GM18502 (cell line): ENCODE measurements around the gene EOLA1.
"Not testable (repeated sequence)": the region's sequence is repeated elsewhere in the genome, so short reads cannot be mapped to it uniquely, and the experiment has no call there.

Source experiments
- ATAC-seq: cut with Tn5 transposase; IDR thresholded peaks from one replicate; pipeline ENCODE4 v1.9.1; 2021; ENCODE audit warnings: mild to moderate bottlenecking; ENCODE audit not compliant: unreplicated experiment, poor library complexity

Gene EOLA1

GRCh38 chrX:149540621-149541520, at the start of gene EOLA1:
TSS of gene EOLA1 (plus strand) at chrX:149541012. CDS start at chrX:149545631, 4,619 bp downstream.
- peak; percentile 79 for ATAC-seq

DNA sequence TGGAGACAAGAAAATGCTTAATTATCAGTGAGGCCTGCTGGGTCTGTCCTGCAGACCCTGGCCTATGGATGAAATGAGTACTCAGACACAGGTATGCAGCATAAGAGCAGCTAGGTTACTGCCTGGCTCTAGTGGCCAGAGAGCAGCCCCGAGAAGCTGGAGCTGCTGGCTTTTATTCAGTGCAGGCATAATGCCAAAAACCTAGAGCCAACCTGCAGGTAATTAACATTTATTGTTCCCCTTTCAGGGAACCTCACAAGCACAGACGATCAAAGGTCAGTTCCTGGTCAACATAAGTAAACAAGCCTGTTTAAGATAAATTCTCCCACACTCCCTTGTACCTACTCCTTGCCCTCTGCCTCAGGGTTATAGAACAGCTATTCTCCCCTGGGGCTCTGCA, 49.0 kb upstream of the EOLA1 start:
- ATAC-seq = no peak

DNA sequence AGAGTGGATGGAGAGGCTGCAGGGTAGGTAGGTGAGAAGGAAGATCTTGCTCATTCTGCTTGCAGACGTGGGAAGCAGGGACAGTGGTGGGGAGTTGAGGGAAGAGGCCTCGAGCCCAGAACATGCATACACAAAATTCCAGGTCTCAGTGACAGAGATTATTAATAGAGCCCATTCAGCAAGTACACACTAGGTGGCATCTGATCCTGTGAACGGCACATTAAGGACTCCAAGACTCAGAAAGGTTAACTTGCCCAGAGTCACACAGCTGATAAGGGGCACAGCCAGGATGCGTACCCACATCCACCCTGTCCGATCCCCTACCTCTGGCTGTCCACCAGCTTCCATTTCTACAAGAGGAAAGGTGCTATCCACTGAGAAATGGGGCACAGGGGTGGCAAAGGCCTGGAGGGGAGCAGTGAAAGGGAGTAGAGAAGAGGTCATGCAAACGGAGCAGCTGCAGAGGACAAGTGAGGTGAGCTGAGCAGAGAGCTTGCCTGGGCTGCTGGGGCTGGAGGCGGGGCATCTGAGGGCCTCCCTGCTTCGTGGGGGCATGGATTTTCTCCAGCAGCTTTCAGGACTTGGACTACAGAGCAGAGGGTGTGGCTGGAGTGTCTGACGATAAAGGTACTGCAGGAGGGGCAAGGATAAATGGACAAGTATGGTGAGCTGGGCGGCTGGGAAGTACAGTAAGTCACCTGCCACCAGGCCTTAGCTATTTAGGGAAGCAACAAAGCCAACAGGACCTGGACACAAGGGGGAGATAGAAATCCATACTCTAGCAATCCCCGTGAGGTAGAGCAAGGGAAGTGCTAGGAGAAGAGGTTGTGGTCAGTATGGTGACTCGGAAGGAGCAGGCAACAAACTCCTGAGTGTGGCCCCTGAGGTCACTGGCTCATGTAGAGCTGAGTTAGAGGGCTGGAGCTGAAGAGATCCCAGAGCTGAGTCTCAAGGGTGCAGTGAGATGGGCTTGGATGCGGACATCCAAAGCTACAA, 46.9 kb upstream of the EOLA1 start:
- no peak for ATAC-seq

DNA sequence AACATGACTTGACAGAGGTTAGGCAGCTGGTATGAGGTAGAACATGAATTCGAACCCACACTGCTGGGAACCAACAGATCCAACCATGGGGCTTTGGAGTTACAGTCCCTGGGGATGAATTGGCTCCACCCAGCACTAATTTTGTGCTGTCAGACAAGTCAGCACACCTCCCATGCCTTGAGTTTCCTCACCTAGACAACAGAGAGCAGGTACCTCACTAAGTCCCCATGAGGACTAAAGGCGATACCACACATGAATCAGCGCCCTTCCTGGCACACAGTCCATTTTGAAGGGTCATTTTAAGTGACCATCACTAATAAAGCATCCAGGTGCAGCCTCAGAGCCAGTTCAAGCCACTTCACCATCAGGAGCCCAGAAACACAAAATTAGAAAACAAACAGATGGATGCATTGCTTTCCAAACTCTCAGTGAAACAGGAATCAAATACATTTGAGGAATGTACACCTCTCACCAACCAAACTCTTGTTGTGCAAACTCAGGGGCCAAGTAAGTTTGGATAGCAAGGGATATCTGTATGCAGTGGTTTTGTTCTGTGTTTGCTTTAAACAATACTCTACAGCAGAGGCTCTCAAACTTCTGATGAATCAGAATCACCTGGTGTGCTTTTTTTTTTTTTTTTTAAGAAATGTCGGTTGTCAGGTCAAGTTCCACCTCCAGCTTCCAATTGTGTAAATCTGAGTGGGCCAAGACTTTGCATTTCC, 45.8 kb upstream of the EOLA1 start:
- no peak for ATAC-seq

DNA sequence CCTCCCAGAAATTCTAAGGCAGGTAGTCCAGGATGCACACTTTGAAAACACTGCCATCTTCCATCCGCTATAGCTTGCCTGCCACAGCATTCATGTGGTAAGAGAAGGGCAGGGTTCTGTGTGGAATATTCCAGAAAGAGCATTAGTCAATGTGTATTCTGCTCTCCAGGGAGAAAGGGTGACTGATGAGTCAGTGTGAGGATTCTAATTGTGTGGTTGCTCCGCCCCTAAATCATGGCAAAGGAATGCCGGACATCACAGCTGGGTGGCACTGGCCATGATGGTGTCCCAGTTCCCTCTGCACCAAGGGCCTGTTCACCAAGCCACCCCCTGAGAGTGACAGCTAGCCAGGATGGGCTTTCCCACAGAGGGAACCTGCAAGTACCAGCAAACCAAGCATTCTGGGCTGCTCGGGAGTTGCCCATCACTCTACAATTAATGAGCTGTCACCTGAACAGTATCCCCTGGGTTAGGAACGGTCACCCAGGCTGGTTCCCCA, 45.2 kb upstream of the EOLA1 start:
- ATAC-seq = no peak

DNA sequence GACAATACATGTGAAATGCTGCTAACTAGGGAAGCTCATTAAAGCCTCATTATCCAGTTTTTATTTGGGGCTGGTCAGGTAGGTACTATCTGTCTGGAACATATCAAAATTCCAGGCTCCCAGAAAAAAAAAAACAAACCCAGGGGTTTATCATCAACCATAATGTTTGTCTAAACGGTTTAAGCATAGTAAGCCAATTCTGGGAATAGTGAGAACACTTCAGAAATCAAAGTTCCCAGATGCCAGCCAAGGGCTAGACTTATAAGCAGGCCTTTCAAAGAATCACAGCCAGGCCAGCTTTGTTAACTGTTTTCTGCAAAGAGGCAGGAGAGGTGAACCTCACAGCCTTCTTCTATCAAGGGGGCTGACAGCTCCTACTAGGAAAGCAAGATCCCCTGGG, 43.8 kb upstream of the EOLA1 start:
- no peak for ATAC-seq

DNA sequence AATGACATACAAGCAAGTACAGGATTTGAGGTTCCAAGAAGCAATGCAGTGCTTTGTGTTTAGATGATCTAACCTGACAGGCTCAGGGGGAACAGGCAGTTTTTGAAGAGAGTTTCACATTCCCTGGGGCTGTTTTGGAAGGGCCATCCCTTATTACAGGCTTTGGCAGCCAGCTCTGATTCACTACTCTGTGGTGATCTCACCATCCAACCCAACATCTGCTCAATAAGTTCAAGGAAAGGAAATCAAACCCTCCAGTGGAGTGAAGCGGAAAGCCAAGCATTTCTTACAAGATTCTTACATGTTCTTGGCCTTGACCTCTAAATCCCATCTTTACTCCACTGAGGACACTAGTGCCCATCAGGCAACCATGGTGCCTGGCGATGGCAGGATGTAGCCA, 43.2 kb upstream of the EOLA1 start:
- ATAC-seq = no peak

DNA sequence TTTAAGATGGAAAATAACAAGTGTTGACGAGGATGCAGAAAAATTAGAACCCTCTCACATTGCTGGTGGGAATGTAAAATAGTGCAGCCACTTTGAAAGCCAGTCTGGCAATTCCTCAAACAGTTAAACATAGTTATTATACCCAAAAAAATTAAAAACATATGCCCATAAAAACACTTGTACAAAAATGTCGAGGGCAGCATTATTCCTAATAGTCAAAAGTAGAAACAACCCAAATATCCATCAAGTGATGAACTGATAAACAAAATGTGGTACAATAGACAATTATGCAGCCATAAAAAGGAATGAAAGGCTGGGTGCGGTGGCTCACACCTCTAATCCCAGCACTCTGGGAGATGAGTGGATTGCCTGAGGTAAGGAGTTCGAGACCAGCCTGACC, 42.0 kb upstream of the EOLA1 start:
- ATAC-seq = no peak

DNA sequence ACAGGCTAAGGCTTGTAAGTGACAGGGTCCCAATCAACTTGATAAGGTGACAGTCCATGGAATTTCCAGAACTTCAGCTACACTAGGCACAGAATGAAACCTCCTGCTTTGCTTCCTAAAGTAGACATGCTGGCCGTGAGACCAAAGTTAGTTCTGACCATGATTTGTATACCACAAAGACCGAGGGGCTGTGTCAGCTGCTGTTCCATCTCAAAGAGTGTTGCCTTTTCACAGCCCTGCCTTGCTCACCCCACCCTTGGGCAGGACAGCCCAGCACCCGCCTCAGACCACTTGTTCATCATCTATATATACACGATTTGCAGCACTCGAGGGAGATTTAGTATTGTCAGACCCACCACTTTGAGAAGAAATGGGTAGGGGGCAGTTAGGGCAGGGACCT, 41.0 kb upstream of the EOLA1 start:
- no peak for ATAC-seq

GRCh38 chrX:149502923-149503322, 37.9 kb upstream of the EOLA1 start:
- not testable (repeated sequence) for ATAC-seq

- peak; percentile 78 for ATAC-seq
These were observed 37.4 kb upstream of the EOLA1 start for GRCh38 chrX:149503446-149503845.

GRCh38 chrX:149504226-149504914, 36.4 kb upstream of the EOLA1 start:
- ATAC-seq = peak; percentile 46

GRCh38 chrX:149504915-149505651, 35.7 kb upstream of the EOLA1 start, which contains the start of gene IDS:
TSS of gene IDS (minus strand) at chrX:149505306. CDS start at chrX:149505137, 169 bp downstream.
- peak; percentile 73 for ATAC-seq

DNA sequence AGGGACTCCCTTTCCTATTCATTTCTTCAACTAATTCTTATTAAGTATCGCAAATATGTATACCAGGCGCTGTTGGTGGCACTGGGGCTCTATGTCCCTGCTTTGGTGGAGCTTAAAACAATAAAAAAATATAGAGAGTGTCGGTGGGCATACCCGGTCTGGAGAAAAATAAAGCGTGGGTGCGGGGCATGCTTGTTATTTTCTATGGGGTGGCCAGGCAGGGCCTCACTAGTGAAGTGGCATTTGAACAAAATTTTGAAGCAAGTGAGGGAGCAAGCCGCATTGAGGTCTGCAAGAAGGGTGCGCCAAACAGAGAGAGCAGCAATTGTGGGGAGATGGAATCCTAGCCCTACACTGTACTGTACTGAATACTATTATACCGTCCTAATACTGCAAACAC, 35.1 kb upstream of the EOLA1 start:
- ATAC-seq = no peak

- ATAC-seq = no peak
These were observed 34.5 kb upstream of the EOLA1 start for GRCh38 chrX:149506349-149506748.

GRCh38 chrX:149508467-149508866, 32.3 kb upstream of the EOLA1 start:
- no peak for ATAC-seq

GRCh38 chrX:149510386-149510785, 30.4 kb upstream of the EOLA1 start:
- ATAC-seq = peak; percentile 38

GRCh38 chrX:149511081-149511480, 29.7 kb upstream of the EOLA1 start:
- ATAC-seq = no peak
